H9 (cell line): ENCODE measurements around the gene NDUFV1. TPM values are rescaled to one million over a fixed set of nuclear protein-coding genes. Genes with fewer than 3 reads are reported as not detected.

Source experiments
- DNase-seq: peaks from one replicate; pipeline ENCODE4 v3.0.0-alpha.2; 2017
- H2AFZ ChIP-seq: one replicate; pipeline ENCODE4 v1.6.1; 2013; ENCODE audit warnings: mild to moderate bottlenecking, low read length, control low read depth, moderate library complexity
- H2AK5ac ChIP-seq: 2 replicates; pipeline ENCODE4 v1.6.1; 2013; ENCODE audit warnings: low read length, control low read depth, mixed read lengths; ENCODE audit not compliant: insufficient read length
- H2BK120ac ChIP-seq: one replicate; pipeline ENCODE4 v1.6.1; 2013; ENCODE audit warnings: low read depth, mild to moderate bottlenecking, low read length, control low read depth, inconsistent platforms; ENCODE audit not compliant: poor library complexity, severe bottlenecking
- H2BK12ac ChIP-seq: 2 replicates; pipeline ENCODE4 v1.6.1; 2013; ENCODE audit warnings: low read length, control low read depth, mixed read lengths, low read depth; ENCODE audit not compliant: insufficient read length
- H2BK15ac ChIP-seq: 2 replicates; pipeline ENCODE4 v1.6.1; 2013; ENCODE audit warnings: low read depth, low read length, control low read depth
- H2BK20ac ChIP-seq: one replicate; pipeline ENCODE4 v1.6.1; 2013; ENCODE audit warnings: low read depth, mild to moderate bottlenecking, low read length, control low read depth, inconsistent platforms; ENCODE audit not compliant: poor library complexity, severe bottlenecking
- H2BK5ac ChIP-seq: 2 replicates; pipeline ENCODE4 v1.6.1; 2013; ENCODE audit warnings: low read length, control low read depth, mixed read lengths; ENCODE audit not compliant: insufficient read length
- H3K14ac ChIP-seq: 2 replicates; pipeline ENCODE4 v1.6.1; 2013; ENCODE audit warnings: low read length, control low read depth; ENCODE audit not compliant: insufficient read depth
- H3K18ac ChIP-seq: 2 replicates; pipeline ENCODE4 v1.6.1; 2013; ENCODE audit warnings: low read depth, mild to moderate bottlenecking, mixed read lengths, low read length, control low read depth; ENCODE audit not compliant: insufficient read length
- H3K23ac ChIP-seq: 2 replicates; pipeline ENCODE4 v1.6.1; 2013; ENCODE audit warnings: low read length, control low read depth, mixed read lengths, low read depth; ENCODE audit not compliant: insufficient read length
- H3K23me2 ChIP-seq: 2 replicates; pipeline ENCODE4 v1.6.1; 2013; ENCODE audit warnings: low read depth, mild to moderate bottlenecking, mixed read lengths, low read length, control low read depth; ENCODE audit not compliant: insufficient read length, poor library complexity, severe bottlenecking
- H3K27ac ChIP-seq: 2 replicates; pipeline ENCODE4 v1.5.1; 2013; ENCODE audit warnings: low read length, control low read depth, mixed read lengths, low read depth; ENCODE audit not compliant: insufficient read length
- H3K27me3 ChIP-seq: 2 replicates; pipeline ENCODE4 v1.6.1; 2013; ENCODE audit warnings: low read length, control low read depth, inconsistent platforms; ENCODE audit not compliant: insufficient read depth
- H3K4ac ChIP-seq: 2 replicates; pipeline ENCODE4 v1.6.1; 2013; ENCODE audit warnings: low read depth, mild to moderate bottlenecking, control low read depth, inconsistent platforms, low read length, moderate library complexity
- H3K4me1 ChIP-seq: 2 replicates; pipeline ENCODE4 v1.6.1; 2013; ENCODE audit warnings: low read length, control low read depth, inconsistent platforms; ENCODE audit not compliant: insufficient read depth
- H3K4me2 ChIP-seq: 2 replicates; pipeline ENCODE4 v1.6.1; 2013; ENCODE audit warnings: low read length, control low read depth, mixed read lengths; ENCODE audit not compliant: insufficient read length, insufficient read depth
- H3K56ac ChIP-seq: 2 replicates; pipeline ENCODE4 v1.6.1; 2013; ENCODE audit warnings: low read depth, mild to moderate bottlenecking, mixed read lengths, low read length, control low read depth; ENCODE audit not compliant: insufficient read length
- H3K79me1 ChIP-seq: 2 replicates; pipeline ENCODE4 v1.6.1; 2013; ENCODE audit warnings: low read depth, mild to moderate bottlenecking, moderate library complexity, low read length, control low read depth, inconsistent platforms; ENCODE audit not compliant: insufficient read depth, poor library complexity, severe bottlenecking
- H3K79me2 ChIP-seq: 2 replicates; pipeline ENCODE4 v1.6.1; 2013; ENCODE audit warnings: low read length, control low read depth, inconsistent platforms; ENCODE audit not compliant: insufficient read depth
- H3K9ac ChIP-seq: 2 replicates; pipeline ENCODE4 v1.6.1; 2013; ENCODE audit warnings: low read length, control low read depth, mixed read lengths; ENCODE audit not compliant: insufficient read length; ENCODE audit errors: extremely low read depth
- H3K9me3 ChIP-seq: one replicate; pipeline ENCODE4 v1.6.1; 2013; ENCODE audit warnings: low read depth, low read length, inconsistent platforms; ENCODE audit not compliant: control insufficient read depth
- H3T11ph ChIP-seq: one replicate; pipeline ENCODE4 v1.6.1; 2013; ENCODE audit warnings: mild to moderate bottlenecking, low read length, control low read depth, inconsistent platforms
- H4K20me1 ChIP-seq: one replicate; pipeline ENCODE4 v1.6.1; 2013; ENCODE audit not compliant: control insufficient read depth, insufficient read length, insufficient read depth
- H4K5ac ChIP-seq: 2 replicates; pipeline ENCODE4 v1.6.1; 2013; ENCODE audit warnings: low read depth, mild to moderate bottlenecking, mixed read lengths, low read length, control low read depth; ENCODE audit not compliant: insufficient read length
- H4K8ac ChIP-seq: replicated peaks from 2 replicates; pipeline ENCODE4 v1.6.1; 2013; ENCODE audit warnings: low read length, control low read depth, mixed read lengths, low read depth; ENCODE audit not compliant: insufficient read length
- H4K91ac ChIP-seq: 2 replicates; pipeline ENCODE4 v1.6.1; 2013; ENCODE audit warnings: low read depth, mild to moderate bottlenecking, moderate library complexity, mixed read lengths, low read length, control low read depth; ENCODE audit not compliant: insufficient read length
- H3K27ac Mint-ChIP-seq, 3 experiments: 2 replicates in 2 of 3; 3 replicates in 1 of 3; pipeline ENCODE4 v1.8.0; 2020 to 2021; ENCODE audit warnings: mixed read lengths in 3 of 3, mild to moderate bottlenecking in 1 of 3, moderate library complexity in 1 of 3
- H3K27me3 Mint-ChIP-seq: 2 replicates; pipeline ENCODE4 v1.8.0; 2021; ENCODE audit warnings: low read depth, mild to moderate bottlenecking, moderate library complexity, mixed read lengths
- H3K36me3 Mint-ChIP-seq, 3 experiments: 2 replicates in 2 of 3; 3 replicates in 1 of 3; pipeline ENCODE4 v1.8.0; 2020 to 2021; ENCODE audit warnings: low read depth in 3 of 3, mixed read lengths in 3 of 3; ENCODE audit not compliant: insufficient read depth in 1 of 3
- H3K4me1 Mint-ChIP-seq, 2 experiments: 2 replicates each; pipeline ENCODE4 v1.8.0; 2020; ENCODE audit warnings: mixed read lengths in 2 of 2
- H3K4me3 Mint-ChIP-seq, 2 experiments: 2 replicates in 1 of 2; 3 replicates in 1 of 2; pipeline ENCODE4 v1.8.0; 2020 to 2021; ENCODE audit warnings: mild to moderate bottlenecking in 2 of 2, mixed read lengths in 2 of 2, moderate library complexity in 1 of 2
- H3K9me3 Mint-ChIP-seq, 2 experiments: 2 replicates in 1 of 2; 3 replicates in 1 of 2; pipeline ENCODE4 v1.8.0; 2020; ENCODE audit warnings: mild to moderate bottlenecking in 2 of 2, mixed read lengths in 2 of 2, moderate library complexity in 1 of 2
- CTCF ChIP-seq: fragments of 200-600 bp; sonication (generic); conservative IDR thresholded peaks from 3 replicates; pipeline ENCODE4 v1.8.0; 2021; ENCODE audit warnings: antibody characterized with exemption, mild to moderate bottlenecking
- WGBS: extraction: QIAGEN DNeasy Blood & Tissue Kit; methylation state at CpG from one replicate; pipeline ENCODE4 v1.1.7; 2013; ENCODE audit warnings: missing lambda C conversion rate, low lambda C conversion rate, mixed read lengths; ENCODE audit not compliant: insufficient read length; ENCODE audit errors: extremely low coverage; 5-methylcytosine and 5-hydroxymethylcytosine counted together
- total RNA-seq: library from RNA; stranded (reverse); gene quantifications from 2 replicates; pipeline ENCODE4 v1.2.1, GENCODE V29; 2021

The NDUFV1 gene
- total RNA-seq, 1 experiment from 2014 or later: 154 TPM

- Histone ChIP-seq H3K9me3 (no peaks in the 10 kb centered on the region), H4K20me1 (no peaks in the 10 kb centered on the region), H3K14ac (no peak overlapping the region), H2BK20ac (no peak overlapping the region), H3K4ac (no peak overlapping the region), H3K27ac (no peak overlapping the region), H2BK15ac (no peak overlapping the region), H3K18ac (no peak overlapping the region), H3K56ac (no peak overlapping the region), H4K5ac (no peak overlapping the region), H3K23ac (no peak overlapping the region), H3K9ac (no peak overlapping the region), H2BK12ac (no peak overlapping the region), H2AK5ac (no peak overlapping the region), H4K91ac (no peak overlapping the region), H3K79me2 (peaks cover 5% of the 10 kb centered on the region; the same call in 1 of the 2 replicates), H3K4me1 (peaks cover 3% of the 10 kb centered on the region; the same call in 1 of the 2 replicates), H4K8ac (no peak overlapping the region), H3K79me1 (no peaks in the 10 kb centered on the region), H3K4me2 (peak overlapping the region; percentile 45), H2BK120ac (no peak overlapping the region), H3T11ph (no peak overlapping the region), H3K23me2 (peaks cover 8% of the 10 kb centered on the region), H3K27me3 (no peaks in the 10 kb centered on the region), H2AFZ (no peak overlapping the region), H2BK5ac (no peak overlapping the region)
- Mint-ChIP-seq H3K9me3 (peaks cover 0 to 5% of the 10 kb centered on the region in 2 experiments; a peak in 2 of 5 replicates), H3K27ac (peak overlapping the region in 1 of 3 experiments; percentile 92; a peak in 2 of 7 replicates), H3K36me3 (peaks cover 23 to 28% (median 24%) of the 10 kb centered on the region in 3 experiments), H3K27me3 (peaks cover 18% of the 10 kb centered on the region), H3K4me1 (peaks cover 54 to 63% of the 10 kb centered on the region in 2 experiments), H3K4me3 (peak overlapping the region; percentile 57 to 73)
- DNase-seq: no peak
- no CpG with 5 or more reads among the region's 4 CpGs for WGBS
- TF ChIP-seq CTCF: no peak
Observed at GRCh38 chr11:67582011-67582410, 24.7 kb upstream of the NDUFV1 start.
